Measurements from ENCODE around the gene CRTAC1. TPM values are rescaled to one million over a fixed set of nuclear protein-coding genes. Genes with fewer than 3 reads are reported as not detected.

CRTAC1 gene
- total RNA-seq, 2 experiments from 2014 or later: not detected

GRCh38 chr10:97940534-97940933 lies 89.9 kb downstream of the CRTAC1 start:
- no peaks in the 10 kb centered on the region for H3K36me3 Mint-ChIP-seq (ENCODE audit: low read depth)
- H3K27ac Mint-ChIP-seq: no peak overlapping the region
- POLR2A ChIA-PET: no interaction called here
- H3K9me3 Mint-ChIP-seq: no peaks in the 10 kb centered on the region
- peaks cover 27% of the 10 kb centered on the region for H3K27me3 Mint-ChIP-seq
- H3K4me1 Mint-ChIP-seq: no peaks in the 10 kb centered on the region
- CTCF ChIA-PET: interaction anchor here (1.6 kb wide), 1 partner anchor 25 kb away, joined by 5 read pairs; no protein-coding TSS in a partner anchor
- no peak overlapping the region for H3K4me3 Mint-ChIP-seq
- DNase-seq: no peak

GRCh38 chr10:97939446-97939990 lies 90.9 kb downstream of the CRTAC1 start:
- Mint-ChIP-seq H3K9me3 (no peaks in the 10 kb centered on the region), H3K27ac (no peak overlapping the region), H3K4me1 (no peaks in the 10 kb centered on the region), H3K36me3 (ENCODE audit: low read depth) (no peaks in the 10 kb centered on the region), H3K4me3 (no peak overlapping the region), H3K27me3 (peaks cover 27% of the 10 kb centered on the region)
- DNase-seq: no peak
- CTCF ChIA-PET: interaction anchor here (1.6 kb wide), 1 partner anchor 24 kb away, joined by 5 read pairs; no protein-coding TSS in a partner anchor
- POLR2A ChIA-PET: no interaction called here

GRCh38 chr10:97937928-97938327 lies 92.5 kb downstream of the CRTAC1 start:
- H3K4me3 Mint-ChIP-seq: no peak overlapping the region
- ChIA-PET CTCF (interaction anchor here (0.5 kb wide), 1 partner anchor 89 kb away, joined by 4 read pairs; no protein-coding TSS in a partner anchor), POLR2A (no interaction called here)
- H3K27ac Mint-ChIP-seq: no peak overlapping the region
- H3K36me3 Mint-ChIP-seq (ENCODE audit: low read depth): no peaks in the 10 kb centered on the region
- no peaks in the 10 kb centered on the region for H3K9me3 Mint-ChIP-seq
- H3K4me1 Mint-ChIP-seq: no peaks in the 10 kb centered on the region
- peaks cover 29% of the 10 kb centered on the region for H3K27me3 Mint-ChIP-seq
- DNase-seq: no peak

- H3K4me3 Mint-ChIP-seq: no peak overlapping the region
- CTCF ChIA-PET: no interaction called here
- DNase-seq: no peak
- H3K9me3 Mint-ChIP-seq: no peaks in the 10 kb centered on the region
- H3K4me1 Mint-ChIP-seq: no peaks in the 10 kb centered on the region
- POLR2A ChIA-PET: no interaction called here
- no peak overlapping the region for H3K27ac Mint-ChIP-seq
- peaks cover 30% of the 10 kb centered on the region for H3K27me3 Mint-ChIP-seq
- H3K36me3 Mint-ChIP-seq (ENCODE audit: low read depth): no peaks in the 10 kb centered on the region
Measured at GRCh38 chr10:97937054-97937453, 93.4 kb downstream of the CRTAC1 start.

GRCh38 chr10:97936126-97936525 lies 94.3 kb downstream of the CRTAC1 start:
- Mint-ChIP-seq H3K27ac (no peak overlapping the region), H3K36me3 (ENCODE audit: low read depth) (no peaks in the 10 kb centered on the region), H3K9me3 (no peaks in the 10 kb centered on the region), H3K4me1 (no peaks in the 10 kb centered on the region), H3K27me3 (peaks cover 21% of the 10 kb centered on the region), H3K4me3 (no peak overlapping the region)
- POLR2A ChIA-PET: no interaction called here
- CTCF ChIA-PET: no interaction called here
- no peak for DNase-seq

GRCh38 chr10:97932932-97933530 lies 97.4 kb downstream of the CRTAC1 start:
- no peak for DNase-seq
- H3K36me3 Mint-ChIP-seq (ENCODE audit: low read depth): no peaks in the 10 kb centered on the region
- peaks cover 18% of the 10 kb centered on the region for H3K27me3 Mint-ChIP-seq
- CTCF ChIA-PET: no interaction called here
- no peak overlapping the region for H3K27ac Mint-ChIP-seq
- no peaks in the 10 kb centered on the region for H3K9me3 Mint-ChIP-seq
- POLR2A ChIA-PET: no interaction called here
- H3K4me1 Mint-ChIP-seq: no peaks in the 10 kb centered on the region
- no peak overlapping the region for H3K4me3 Mint-ChIP-seq

GRCh38 chr10:97931041-97931440 lies 99.4 kb downstream of the CRTAC1 start:
- Mint-ChIP-seq H3K9me3 (no peaks in the 10 kb centered on the region), H3K4me3 (no peak overlapping the region), H3K27me3 (peaks cover 11% of the 10 kb centered on the region), H3K36me3 (ENCODE audit: low read depth) (no peaks in the 10 kb centered on the region), H3K27ac (no peak overlapping the region), H3K4me1 (no peaks in the 10 kb centered on the region)
- POLR2A ChIA-PET: no interaction called here
- CTCF ChIA-PET: interaction anchor here (1.3 kb wide), 1 partner anchor 13 kb away, joined by 4 read pairs; no protein-coding TSS in a partner anchor
- DNase-seq: no peak

- Mint-ChIP-seq H3K36me3 (ENCODE audit: low read depth) (no peaks in the 10 kb centered on the region), H3K4me1 (no peaks in the 10 kb centered on the region), H3K4me3 (no peak overlapping the region), H3K9me3 (no peaks in the 10 kb centered on the region), H3K27me3 (peaks cover 20% of the 10 kb centered on the region), H3K27ac (no peak overlapping the region)
- POLR2A ChIA-PET: no interaction called here
- DNase-seq: no peak
- CTCF ChIA-PET: no interaction called here
Measured at GRCh38 chr10:97928897-97929296, 101.5 kb downstream of the CRTAC1 start.

GRCh38 chr10:97927622-97928021 lies 102.8 kb downstream of the CRTAC1 start:
- POLR2A ChIA-PET: no interaction called here
- CTCF ChIA-PET: no interaction called here
- no peaks in the 10 kb centered on the region for H3K9me3 Mint-ChIP-seq
- H3K27ac Mint-ChIP-seq: no peak overlapping the region
- H3K4me1 Mint-ChIP-seq: no peaks in the 10 kb centered on the region
- DNase-seq: no peak
- no peak overlapping the region for H3K4me3 Mint-ChIP-seq
- H3K36me3 Mint-ChIP-seq (ENCODE audit: low read depth): no peaks in the 10 kb centered on the region
- peaks cover 20% of the 10 kb centered on the region for H3K27me3 Mint-ChIP-seq

- H3K9me3 Mint-ChIP-seq: no peaks in the 10 kb centered on the region
- ChIA-PET POLR2A (no interaction called here), CTCF (no interaction called here)
- no peak overlapping the region for H3K4me3 Mint-ChIP-seq
- no peak for DNase-seq
- H3K27ac Mint-ChIP-seq: no peak overlapping the region
- H3K27me3 Mint-ChIP-seq: peaks cover 17% of the 10 kb centered on the region
- H3K36me3 Mint-ChIP-seq (ENCODE audit: low read depth): no peaks in the 10 kb centered on the region
- H3K4me1 Mint-ChIP-seq: no peaks in the 10 kb centered on the region
Measured at GRCh38 chr10:97926055-97926454, 104.4 kb downstream of the CRTAC1 start.

- ChIA-PET CTCF (no interaction called here), POLR2A (no interaction called here)
- H3K4me3 Mint-ChIP-seq: no peak overlapping the region
- H3K27ac Mint-ChIP-seq: no peak overlapping the region
- H3K36me3 Mint-ChIP-seq (ENCODE audit: low read depth): no peaks in the 10 kb centered on the region
- H3K4me1 Mint-ChIP-seq: no peaks in the 10 kb centered on the region
- peaks cover 19% of the 10 kb centered on the region for H3K27me3 Mint-ChIP-seq
- H3K9me3 Mint-ChIP-seq: no peaks in the 10 kb centered on the region
- DNase-seq: no peak
Measured at GRCh38 chr10:97925308-97925938, 105.0 kb downstream of the CRTAC1 start.

- POLR2A ChIA-PET: no interaction called here
- Mint-ChIP-seq H3K27me3 (peaks cover 21% of the 10 kb centered on the region), H3K4me3 (no peak overlapping the region), H3K27ac (no peak overlapping the region), H3K4me1 (no peaks in the 10 kb centered on the region), H3K36me3 (ENCODE audit: low read depth) (no peaks in the 10 kb centered on the region), H3K9me3 (no peaks in the 10 kb centered on the region)
- CTCF ChIA-PET: no interaction called here
- no peak for DNase-seq
Measured at GRCh38 chr10:97924678-97925077, 105.7 kb downstream of the CRTAC1 start.

- no peak overlapping the region for H3K27ac Mint-ChIP-seq
- H3K4me3 Mint-ChIP-seq: no peak overlapping the region
- CTCF ChIA-PET: interaction anchor here (1.1 to 1.6 kb wide), 2 partner anchors 104 to 122 kb away, joined by 3 to 4 read pairs; no protein-coding TSS in a partner anchor
- no peaks in the 10 kb centered on the region for H3K36me3 Mint-ChIP-seq (ENCODE audit: low read depth)
- peaks cover 20% of the 10 kb centered on the region for H3K27me3 Mint-ChIP-seq
- POLR2A ChIA-PET: no interaction called here
- H3K4me1 Mint-ChIP-seq: peaks cover 3% of the 10 kb centered on the region
- DNase-seq: no peak
- H3K9me3 Mint-ChIP-seq: no peaks in the 10 kb centered on the region
Measured at GRCh38 chr10:97923476-97923875, 106.9 kb downstream of the CRTAC1 start.

GRCh38 chr10:97923057-97923456 lies 107.4 kb downstream of the CRTAC1 start:
- CTCF ChIA-PET: interaction anchor here (1.1 to 1.6 kb wide), 2 partner anchors 105 to 122 kb away, joined by 3 to 4 read pairs; no protein-coding TSS in a partner anchor
- H3K9me3 Mint-ChIP-seq: no peaks in the 10 kb centered on the region
- POLR2A ChIA-PET: no interaction called here
- H3K4me1 Mint-ChIP-seq: peaks cover 3% of the 10 kb centered on the region
- H3K4me3 Mint-ChIP-seq: no peak overlapping the region
- peaks cover 23% of the 10 kb centered on the region for H3K27me3 Mint-ChIP-seq
- H3K27ac Mint-ChIP-seq: no peak overlapping the region
- H3K36me3 Mint-ChIP-seq (ENCODE audit: low read depth): no peaks in the 10 kb centered on the region
- no peak for DNase-seq

All from activated CD4-positive, alpha-beta memory T cell treated with anti-CD3 and anti-CD28 coated beads, Interleukin-2, amount 10 ng/mL, durations not matched to agents 7 days and 5 days (primary cell).